HG03103 (cell line): Measurements from ENCODE around the gene MACROD2.

Experiments
- ATAC-seq: cut with Tn5 transposase; IDR thresholded peaks from one replicate; pipeline ENCODE4 v1.9.1; 2021; ENCODE audit warnings: low read depth; ENCODE audit not compliant: unreplicated experiment

Gene MACROD2

GRCh38 chr20:14612391-14612790, 617.1 kb downstream of the MACROD2 start:
- no peak for ATAC-seq

GRCh38 chr20:14616003-14616402, 620.7 kb downstream of the MACROD2 start:
- ATAC-seq, result no peak

GRCh38 chr20:14617123-14617522, 621.8 kb downstream of the MACROD2 start:
- no peak for ATAC-seq

GRCh38 chr20:14619411-14619810, 624.1 kb downstream of the MACROD2 start:
- ATAC-seq, result no peak

GRCh38 chr20:14622796-14623195, 627.5 kb downstream of the MACROD2 start:
- no peak for ATAC-seq

GRCh38 chr20:14631011-14631410, 635.7 kb downstream of the MACROD2 start:
- no peak for ATAC-seq

GRCh38 chr20:14632906-14633305, 637.6 kb downstream of the MACROD2 start:
- no peak for ATAC-seq

- no peak for ATAC-seq
Measured at GRCh38 chr20:14633507-14633906, 638.2 kb downstream of the MACROD2 start.

- ATAC-seq, result no peak
Measured at GRCh38 chr20:14634665-14635064, 639.3 kb downstream of the MACROD2 start.

GRCh38 chr20:14637441-14637840, 642.1 kb downstream of the MACROD2 start:
- no peak for ATAC-seq

- ATAC-seq, result no peak
Measured at GRCh38 chr20:14643146-14643545, 647.8 kb downstream of the MACROD2 start.

- ATAC-seq, result no peak
Measured at GRCh38 chr20:14643556-14643955, 648.2 kb downstream of the MACROD2 start.

- no peak for ATAC-seq
Measured at GRCh38 chr20:14644306-14645097, 649.2 kb downstream of the MACROD2 start.

- no peak for ATAC-seq
Measured at GRCh38 chr20:14647016-14647415, 651.7 kb downstream of the MACROD2 start.

- ATAC-seq, result no peak
Measured at GRCh38 chr20:14649662-14650061, 654.3 kb downstream of the MACROD2 start.

- ATAC-seq, result no peak
Measured at GRCh38 chr20:14657266-14658005, 662.1 kb downstream of the MACROD2 start.

- ATAC-seq, result no peak
Measured at GRCh38 chr20:14664101-14664500, 668.8 kb downstream of the MACROD2 start.

GRCh38 chr20:14666696-14667095, 671.4 kb downstream of the MACROD2 start:
- ATAC-seq, result no peak

GRCh38 chr20:14667226-14667625, 671.9 kb downstream of the MACROD2 start:
- no peak for ATAC-seq

- ATAC-seq, result no peak
Measured at GRCh38 chr20:14672066-14672465, 676.8 kb downstream of the MACROD2 start.

- no peak for ATAC-seq
Measured at GRCh38 chr20:14673164-14673563, 677.8 kb downstream of the MACROD2 start.

GRCh38 chr20:14677455-14677854, 682.1 kb downstream of the MACROD2 start:
- no peak for ATAC-seq
